H1 (cell line): ENCODE results near the gene NLRP7.
"Not testable (repeated sequence)": the region's sequence is repeated elsewhere in the genome, so short reads cannot be mapped to it uniquely, and the experiment has no call there.

Experiments used
- ATF3 ChIP-seq: IDR thresholded peaks from 2 replicates; pipeline ENCODE4 v1.6.1; 2011; ENCODE audit warnings: low read depth, mild to moderate bottlenecking, low read length; ENCODE audit not compliant: insufficient read depth
- CBX8 ChIP-seq: fragments of 300-800, 300-1000 bp; sonication (generic); IDR thresholded peaks from 2 replicates; pipeline ENCODE4 v1.7.1; 2016; ENCODE audit warnings: low read depth, low read length, borderline replicate concordance
- CHD2 ChIP-seq: IDR thresholded peaks from 2 replicates; pipeline ENCODE4 v1.6.1; 2012; ENCODE audit warnings: low read length, improper control_type of control experiment
- E2F6 ChIP-seq: IDR thresholded peaks from 2 replicates; pipeline ENCODE4 v1.6.1; 2012; ENCODE audit warnings: inconsistent platforms
- EZH2 ChIP-seq: fragments of 200-600 bp; sonication (generic); IDR thresholded peaks from 2 replicates; pipeline ENCODE4 v1.7.1; 2012; ENCODE audit warnings: low read depth, mild to moderate bottlenecking, moderate library complexity, low read length, inconsistent platforms; ENCODE audit not compliant: severe bottlenecking
- NANOG ChIP-seq: IDR thresholded peaks from 2 replicates; pipeline ENCODE4 v1.6.1; 2011; ENCODE audit warnings: low read length, low read depth, mild to moderate bottlenecking, inconsistent platforms; ENCODE audit not compliant: insufficient read depth, poor library complexity, severe bottlenecking
- POLR2A ChIP-seq, 2 experiments: IDR thresholded peaks; 1 replicate in 1 of 2; 2 replicates in 1 of 2; pipeline ENCODE4 v1.6.1; 2011; ENCODE audit warnings: low read depth in 2 of 2, low read length in 2 of 2, mild to moderate bottlenecking in 2 of 2; ENCODE audit errors: control extremely low read depth in 1 of 2
- RNF2 ChIP-seq: fragments of 200-900, 300-1000 bp; sonication (generic); IDR thresholded peaks from 2 replicates; pipeline ENCODE4 v1.7.1; 2016; ENCODE audit warnings: borderline replicate concordance, low read depth, mild to moderate bottlenecking, antibody characterized with exemption, low read length; ENCODE audit not compliant: poor library complexity, severe bottlenecking; ENCODE audit errors: missing control alignments
- RXRA ChIP-seq: IDR thresholded peaks from 2 replicates; pipeline ENCODE4 v1.6.1; 2011; ENCODE audit warnings: low read depth, mild to moderate bottlenecking, low read length, moderate library complexity; ENCODE audit not compliant: insufficient read depth
- SP1 ChIP-seq: IDR thresholded peaks from 2 replicates; pipeline ENCODE4 v1.6.1; 2011; ENCODE audit warnings: low read depth, low read length
- YY1 ChIP-seq: IDR thresholded peaks from 2 replicates; pipeline ENCODE4 v1.6.1; 2011; ENCODE audit warnings: low read depth, mild to moderate bottlenecking, low read length
- ZNF274 ChIP-seq: IDR thresholded peaks from 2 replicates; pipeline ENCODE4 v1.7.0; 2012; ENCODE audit warnings: low read length, borderline replicate concordance; ENCODE audit errors: extremely low read depth
- TF ChIP-seq, protein P1 (sequence below), 3 experiments: IDR thresholded peaks; 1 replicate in 2 of 3; 2 replicates in 1 of 3; pipeline versions ENCODE4 v1.5.1 to v1.6.1; 2011; ENCODE audit warnings: low read length in 3 of 3, mild to moderate bottlenecking in 3 of 3, inconsistent platforms in 2 of 3, low read depth in 1 of 3, moderate library complexity in 1 of 3; ENCODE audit not compliant: insufficient read depth in 1 of 3; ENCODE audit errors: control extremely low read depth in 1 of 3

- TF ChIP-seq E2F6; RXRA; CHD2; ZNF274; RNF2; YY1; ATF3; NANOG; CBX8; EZH2; POLR2A (IDR thresholded peaks at IDR 0.05; ENCODE audit: control extremely low read depth in 1 of 2, low read depth in 2 of 2, low read length in 2 of 2); SP1: not testable (repeated sequence)
- TF ChIP-seq, protein P1, sequence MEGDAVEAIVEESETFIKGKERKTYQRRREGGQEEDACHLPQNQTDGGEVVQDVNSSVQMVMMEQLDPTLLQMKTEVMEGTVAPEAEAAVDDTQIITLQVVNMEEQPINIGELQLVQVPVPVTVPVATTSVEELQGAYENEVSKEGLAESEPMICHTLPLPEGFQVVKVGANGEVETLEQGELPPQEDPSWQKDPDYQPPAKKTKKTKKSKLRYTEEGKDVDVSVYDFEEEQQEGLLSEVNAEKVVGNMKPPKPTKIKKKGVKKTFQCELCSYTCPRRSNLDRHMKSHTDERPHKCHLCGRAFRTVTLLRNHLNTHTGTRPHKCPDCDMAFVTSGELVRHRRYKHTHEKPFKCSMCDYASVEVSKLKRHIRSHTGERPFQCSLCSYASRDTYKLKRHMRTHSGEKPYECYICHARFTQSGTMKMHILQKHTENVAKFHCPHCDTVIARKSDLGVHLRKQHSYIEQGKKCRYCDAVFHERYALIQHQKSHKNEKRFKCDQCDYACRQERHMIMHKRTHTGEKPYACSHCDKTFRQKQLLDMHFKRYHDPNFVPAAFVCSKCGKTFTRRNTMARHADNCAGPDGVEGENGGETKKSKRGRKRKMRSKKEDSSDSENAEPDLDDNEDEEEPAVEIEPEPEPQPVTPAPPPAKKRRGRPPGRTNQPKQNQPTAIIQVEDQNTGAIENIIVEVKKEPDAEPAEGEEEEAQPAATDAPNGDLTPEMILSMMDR (IDR thresholded peaks at IDR 0.05; ENCODE audit: control extremely low read depth in 1 of 3, insufficient read depth in 1 of 3, low read depth in 1 of 3, low read length in 3 of 3): not testable (repeated sequence)
Measured at GRCh38 chr19:54973229-54974090, 26.1 kb upstream of the NLRP7 start.
